C4-2B (cell line): ENCODE data around the gene ACOT7.

ENCODE experiments used
- H3K27ac ChIP-seq: fragments of 450-650 bp; 2 replicates; pipeline ENCODE4 v1.5.1; 2017
- CTCF ChIP-seq: fragments of 450-650 bp; conservative IDR thresholded peaks from 2 replicates; pipeline ENCODE4 v1.5.1; 2017; ENCODE audit warnings: mild to moderate bottlenecking
- ZFX ChIP-seq: fragments of 450-650 bp; IDR thresholded peaks from 2 replicates; pipeline ENCODE4 v1.6.1; 2017

ACOT7 gene

GRCh38 chr1:6353955-6354658 lies 39.5 kb downstream of the ACOT7 start:
- no peak for TF ChIP-seq CTCF
- no peak for TF ChIP-seq ZFX
- peak overlapping the region; percentile 16; the same call in 1 of the 2 replicates for H3K27ac ChIP-seq

- peak overlapping the region; percentile 16; the same call in 1 of the 2 replicates for H3K27ac ChIP-seq
- no peak for TF ChIP-seq ZFX
- TF ChIP-seq CTCF: no peak
Observed at GRCh38 chr1:6353619-6353954, 40.0 kb downstream of the ACOT7 start.

- TF ChIP-seq CTCF: no peak
- TF ChIP-seq ZFX: no peak
- no peak overlapping the region; the same call in 1 of the 2 replicates for H3K27ac ChIP-seq
Observed at GRCh38 chr1:6352138-6352563, 41.4 kb downstream of the ACOT7 start.

- TF ChIP-seq ZFX: no peak
- no peak for TF ChIP-seq CTCF
- no peak overlapping the region; the same call in 1 of the 2 replicates for H3K27ac ChIP-seq
Observed at GRCh38 chr1:6351480-6352137, 42.0 kb downstream of the ACOT7 start.

- H3K27ac ChIP-seq: peak overlapping the region; percentile 3; the same call in 1 of the 2 replicates
- TF ChIP-seq CTCF: no peak
- TF ChIP-seq ZFX: no peak
Observed at GRCh38 chr1:6350416-6351088, 43.0 kb downstream of the ACOT7 start.

- TF ChIP-seq ZFX (no peak), CTCF (no peak)
- no peak overlapping the region for H3K27ac ChIP-seq
Observed at GRCh38 chr1:6349254-6349943, 44.2 kb downstream of the ACOT7 start.
